ENCODE results near the gene UBR7.

DNA sequence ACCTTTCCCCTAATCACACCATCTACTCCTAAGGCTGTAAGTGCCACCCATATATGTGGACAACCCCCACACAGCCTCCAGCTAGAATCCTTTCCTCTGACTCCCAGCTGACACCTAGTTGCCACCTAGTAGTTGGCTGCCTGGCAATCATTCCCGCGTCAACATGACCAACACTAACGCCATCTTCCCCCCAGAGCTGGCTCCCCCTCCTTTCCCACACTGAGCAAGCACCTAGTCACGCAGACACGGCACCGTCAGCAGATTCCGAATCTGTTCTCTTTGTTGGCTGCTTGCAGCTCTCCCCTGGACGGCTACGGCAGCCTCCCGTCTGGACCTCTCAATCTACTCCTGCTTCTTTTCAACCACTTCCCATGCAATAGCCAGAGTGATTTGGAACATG is 27.7 kb downstream of the UBR7 start:
- no peak for TF ChIP-seq POLR2AphosphoS5 (IDR thresholded peaks at IDR 0.05; ENCODE audit: low read depth, low read length)
- no peak for TF ChIP-seq POLR2A (IDR thresholded peaks at IDR 0.05; ENCODE audit: low read depth, low read length)
